ENCODE measurements around the gene EVA1B.
A peak's percentile ranks its signal among the peaks of the same experiment; 100 is the strongest.

EVA1B gene, protein sequence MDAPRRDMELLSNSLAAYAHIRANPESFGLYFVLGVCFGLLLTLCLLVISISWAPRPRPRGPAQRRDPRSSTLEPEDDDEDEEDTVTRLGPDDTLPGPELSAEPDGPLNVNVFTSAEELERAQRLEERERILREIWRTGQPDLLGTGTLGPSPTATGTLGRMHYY

DNA sequence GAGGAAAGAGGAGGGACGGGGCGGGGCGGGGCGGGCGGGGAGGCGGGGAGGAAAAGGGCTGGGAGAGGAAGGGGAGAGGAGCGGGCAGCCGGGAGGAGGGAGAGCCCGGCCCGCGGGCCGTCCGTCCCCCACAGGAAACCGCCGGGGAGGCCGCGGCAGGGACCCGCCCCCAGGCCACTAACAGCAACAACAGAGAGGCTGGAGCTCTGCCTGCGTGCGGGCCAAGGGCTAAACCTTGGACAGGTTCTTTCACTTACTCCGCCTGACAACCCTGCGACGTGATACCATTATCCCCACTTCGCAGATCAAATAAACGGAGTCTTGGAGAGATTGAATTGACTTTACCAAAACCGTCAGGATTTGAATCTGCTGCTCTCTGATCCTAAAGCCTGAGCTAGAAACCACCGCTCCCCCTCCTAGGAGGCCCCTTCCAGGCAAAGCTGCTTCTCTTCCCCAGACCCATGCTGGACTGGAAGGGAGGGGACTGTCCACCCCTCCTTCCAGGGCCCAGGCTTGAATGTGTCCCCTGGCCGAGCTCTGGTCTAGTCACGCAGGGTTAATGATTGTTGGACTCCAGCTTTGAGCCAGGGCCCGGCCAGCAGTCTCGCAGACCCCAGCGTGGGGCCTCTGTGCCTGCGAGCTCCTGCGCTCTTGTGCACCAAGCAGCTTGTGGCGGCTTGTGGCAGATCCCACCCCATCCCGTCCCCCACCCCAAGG lies at the start of gene EVA1B:
TSS of gene EVA1B (minus strand) at position 10 of the 717 bp plus-strand sequence. CDS start 608 bp downstream, outside the sequence.
- H3K36me3 Mint-ChIP-seq (ENCODE audit: low read depth), result no peaks in the 10 kb centered on the region
- H3K4me1 Mint-ChIP-seq (ENCODE audit: low read depth), result peaks cover 26% of the 10 kb centered on the region
- H3K9me3 Mint-ChIP-seq, result no peaks in the 10 kb centered on the region
- H3K4me3 Mint-ChIP-seq, result peak within 1 kb of the TSS; percentile 75
- peak; percentile 59 for DNase-seq
- H3K27me3 Mint-ChIP-seq, result peaks cover 16% of the 10 kb centered on the region
- peak within 1 kb of the TSS; percentile 40 for H3K27ac Mint-ChIP-seq

DNA sequence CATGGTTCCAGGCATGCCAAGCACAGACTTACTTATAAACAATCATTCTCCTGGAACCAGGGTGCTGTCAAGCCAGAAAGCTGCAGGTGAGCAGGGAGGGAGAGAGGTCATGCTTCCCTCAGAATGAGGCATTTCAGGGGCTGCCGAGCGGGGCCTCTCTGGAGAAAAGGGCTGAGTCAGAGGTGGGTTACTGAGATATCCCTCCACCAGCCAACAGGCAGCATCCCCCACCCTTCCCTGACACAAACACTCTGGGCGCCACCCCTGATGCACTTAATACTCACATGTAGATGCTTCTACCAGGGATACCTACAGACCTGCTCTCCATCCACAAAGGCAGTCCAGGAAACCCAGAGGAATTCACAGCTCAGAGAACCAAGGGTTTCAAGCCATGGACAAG lies 49.2 kb upstream of the EVA1B start:
- no peak for DNase-seq
- Mint-ChIP-seq H3K4me1 (ENCODE audit: low read depth) (peaks cover 67% of the 10 kb centered on the region), H3K27me3 (no peaks in the 10 kb centered on the region), H3K36me3 (ENCODE audit: low read depth) (peaks cover 38% of the 10 kb centered on the region), H3K4me3 (no peak overlapping the region), H3K9me3 (no peaks in the 10 kb centered on the region), H3K27ac (peak overlapping the region; percentile 97)

DNA sequence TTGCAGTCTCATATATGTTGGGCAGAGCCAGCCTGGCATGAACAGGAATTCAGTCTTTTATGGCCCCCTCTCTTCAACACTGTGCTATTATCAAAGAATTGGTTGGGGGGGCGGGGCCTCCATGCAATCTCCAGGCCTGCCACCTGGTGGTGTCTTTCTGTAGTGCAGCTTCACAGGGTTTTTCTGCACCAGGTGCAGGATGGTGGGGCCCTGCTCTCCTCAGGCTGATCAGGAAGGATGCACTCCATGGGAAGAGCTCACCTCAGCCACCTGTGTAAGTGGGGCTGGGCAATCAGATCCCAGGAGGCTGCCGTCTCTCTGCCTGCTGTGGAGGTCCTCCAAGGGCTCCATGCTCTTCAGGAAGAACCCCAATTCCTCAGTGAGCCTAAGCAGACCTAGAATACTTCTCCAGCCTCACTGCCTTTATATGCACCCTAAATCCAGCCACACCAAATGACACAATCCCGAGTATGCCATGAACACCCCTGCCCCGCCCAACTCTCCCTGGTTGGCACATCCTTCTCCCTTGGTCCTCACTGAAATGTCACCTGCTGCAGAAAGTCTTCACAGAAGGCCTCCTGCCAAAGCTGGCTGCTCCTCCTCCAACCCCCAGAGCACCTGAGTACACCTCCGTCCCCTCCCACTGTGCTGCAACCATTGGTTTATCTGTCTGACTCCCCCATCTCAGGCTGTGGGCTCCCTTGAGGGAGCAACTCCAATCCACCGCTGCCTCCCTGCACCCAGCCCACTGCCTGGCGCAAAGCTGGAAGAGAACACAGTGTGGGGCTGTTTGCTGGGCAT lies 45.8 kb upstream of the EVA1B start:
- H3K27me3 Mint-ChIP-seq, result no peaks in the 10 kb centered on the region
- H3K27ac Mint-ChIP-seq, result peak overlapping the region; percentile 79
- peaks cover 46% of the 10 kb centered on the region for H3K36me3 Mint-ChIP-seq (ENCODE audit: low read depth)
- peaks cover 72% of the 10 kb centered on the region for H3K4me1 Mint-ChIP-seq (ENCODE audit: low read depth)
- DNase-seq, result peak; percentile 88
- H3K4me3 Mint-ChIP-seq, result no peak overlapping the region
- H3K9me3 Mint-ChIP-seq, result no peaks in the 10 kb centered on the region

DNA sequence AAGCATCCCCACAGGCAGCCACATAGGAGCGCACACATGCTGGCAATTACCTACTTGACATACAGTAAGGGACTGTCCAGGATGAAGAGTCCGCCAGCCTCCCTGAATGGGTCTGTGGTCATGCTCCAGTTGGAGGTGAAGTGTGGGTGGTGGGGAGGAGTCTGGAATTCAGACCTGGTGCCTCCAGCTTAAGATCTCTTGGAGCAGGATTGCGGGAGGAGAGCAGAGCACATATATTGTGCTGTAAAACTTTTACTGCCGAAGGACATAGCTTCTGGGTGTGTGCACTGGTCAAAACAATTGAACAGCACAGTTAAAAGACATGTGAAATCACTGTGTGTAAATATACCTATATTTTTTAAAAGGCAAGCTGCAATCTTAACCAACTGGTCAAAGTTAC lies 44.4 kb upstream of the EVA1B start:
- peak overlapping the region; percentile 93 for H3K27ac Mint-ChIP-seq
- DNase-seq, result no peak
- H3K9me3 Mint-ChIP-seq, result no peaks in the 10 kb centered on the region
- no peaks in the 10 kb centered on the region for H3K27me3 Mint-ChIP-seq
- H3K4me1 Mint-ChIP-seq (ENCODE audit: low read depth), result peaks cover 57% of the 10 kb centered on the region
- no peak overlapping the region for H3K4me3 Mint-ChIP-seq
- peaks cover 47% of the 10 kb centered on the region for H3K36me3 Mint-ChIP-seq (ENCODE audit: low read depth)

DNA sequence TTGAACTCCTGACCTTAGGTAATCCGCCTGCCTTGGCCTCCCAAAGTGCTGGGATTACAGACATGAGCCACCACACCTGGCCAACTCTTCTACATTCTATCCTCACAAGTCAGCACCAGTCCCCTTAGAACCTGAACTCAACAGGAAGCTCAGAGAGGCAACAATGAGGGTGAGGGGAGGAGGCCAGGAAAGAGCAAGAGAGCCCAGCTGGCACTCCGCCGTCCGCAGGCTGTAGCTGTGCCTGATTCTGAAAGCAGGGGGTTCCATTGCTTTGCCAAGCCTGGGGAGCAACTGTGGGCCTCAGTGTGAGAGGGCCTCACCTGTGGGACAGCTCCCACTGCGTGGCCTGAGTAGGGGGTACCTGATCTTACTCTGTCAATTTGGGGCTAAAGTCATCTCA lies 43.6 kb upstream of the EVA1B start:
- H3K9me3 Mint-ChIP-seq, result no peaks in the 10 kb centered on the region
- peaks cover 52% of the 10 kb centered on the region for H3K4me1 Mint-ChIP-seq (ENCODE audit: low read depth)
- peaks cover 52% of the 10 kb centered on the region for H3K36me3 Mint-ChIP-seq (ENCODE audit: low read depth)
- H3K4me3 Mint-ChIP-seq, result no peak overlapping the region
- peak overlapping the region; percentile 93 for H3K27ac Mint-ChIP-seq
- H3K27me3 Mint-ChIP-seq, result no peaks in the 10 kb centered on the region
- no peak for DNase-seq

DNA sequence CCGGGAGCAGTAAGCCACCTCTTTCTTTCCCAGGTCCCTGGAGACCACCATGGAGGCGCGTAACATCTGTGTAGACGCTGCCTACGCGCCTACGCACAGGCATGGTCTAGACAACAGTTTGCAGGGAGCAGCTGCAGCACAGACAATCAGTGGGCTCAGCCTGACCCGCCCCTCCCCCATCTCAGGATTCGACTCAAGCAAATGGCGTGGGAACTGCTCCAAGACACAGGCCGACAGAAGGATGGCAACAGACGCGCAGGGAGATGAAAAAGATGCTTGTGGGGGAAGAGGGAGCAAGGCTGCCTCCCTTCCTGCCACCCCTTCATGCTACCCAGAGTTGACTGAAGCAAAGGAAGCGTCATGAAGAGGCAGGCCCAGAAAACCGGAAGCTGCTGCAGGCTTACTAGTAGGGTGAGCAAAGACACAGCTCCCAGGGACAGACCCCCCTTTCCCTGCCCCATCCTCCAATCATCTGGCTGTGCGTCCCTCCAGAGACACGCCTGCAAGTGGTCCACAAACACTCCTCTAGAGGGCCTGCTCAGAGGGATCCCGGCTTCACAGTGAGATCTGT lies 42.7 kb upstream of the EVA1B start:
- no peaks in the 10 kb centered on the region for H3K9me3 Mint-ChIP-seq
- peak; percentile 62 for DNase-seq
- H3K36me3 Mint-ChIP-seq (ENCODE audit: low read depth), result peaks cover 59% of the 10 kb centered on the region
- peaks cover 53% of the 10 kb centered on the region for H3K4me1 Mint-ChIP-seq (ENCODE audit: low read depth)
- H3K27me3 Mint-ChIP-seq, result no peaks in the 10 kb centered on the region
- peak overlapping the region; percentile 93 for H3K27ac Mint-ChIP-seq
- peak overlapping the region; percentile 23 for H3K4me3 Mint-ChIP-seq

DNA sequence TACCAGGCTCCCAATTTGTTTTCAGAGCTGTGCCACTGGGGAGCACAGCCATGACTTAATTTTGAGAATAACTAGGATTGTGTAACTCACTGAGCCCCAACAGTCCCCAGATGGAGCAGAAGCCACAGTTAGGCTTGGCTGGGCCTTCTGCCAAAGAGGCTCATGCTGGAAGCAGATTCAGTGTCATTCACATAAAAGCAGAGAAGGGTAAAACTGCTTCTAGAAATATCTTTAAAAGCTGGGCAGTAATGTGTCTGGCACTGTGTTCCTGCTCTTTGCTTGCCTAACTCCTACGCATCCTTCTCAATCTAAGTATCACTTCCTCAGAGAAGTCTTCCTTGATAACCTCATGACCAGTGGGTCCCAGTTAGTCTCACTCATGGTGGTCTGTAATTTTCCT lies 41.9 kb upstream of the EVA1B start:
- Mint-ChIP-seq H3K9me3 (no peaks in the 10 kb centered on the region), H3K27me3 (no peaks in the 10 kb centered on the region), H3K36me3 (ENCODE audit: low read depth) (peaks cover 64% of the 10 kb centered on the region), H3K27ac (peak overlapping the region; percentile 93), H3K4me3 (no peak overlapping the region), H3K4me1 (ENCODE audit: low read depth) (peaks cover 56% of the 10 kb centered on the region)
- DNase-seq, result no peak

DNA sequence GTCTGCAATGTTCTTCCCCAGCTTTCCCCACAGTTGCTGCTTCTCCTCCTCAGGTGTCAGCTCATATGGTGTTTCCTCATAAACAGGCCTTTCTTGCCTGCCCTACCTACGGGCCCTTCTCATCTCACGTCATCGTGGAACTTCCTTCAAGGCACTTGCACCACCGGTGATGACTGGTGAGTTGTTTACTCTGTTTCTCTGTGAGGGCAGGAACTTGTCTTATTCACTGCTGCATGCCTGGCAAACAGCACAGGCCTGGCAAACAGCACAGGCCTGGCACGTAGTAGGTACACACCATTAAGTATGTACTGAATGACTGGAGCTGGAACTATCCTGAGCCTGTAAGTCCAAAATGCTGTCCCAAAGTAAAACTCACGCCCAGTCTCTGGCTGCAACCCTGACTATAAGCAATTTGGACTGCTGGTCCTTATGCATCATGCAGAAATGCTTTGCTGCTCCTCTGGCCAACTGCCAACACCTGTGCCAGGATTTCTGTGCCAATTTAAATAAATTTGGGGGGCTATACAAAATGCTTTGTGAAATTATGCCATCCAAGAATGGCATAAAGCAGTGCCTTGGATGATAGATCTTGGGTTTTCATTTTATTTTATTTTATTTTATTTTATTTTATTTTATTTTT lies 36.6 kb upstream of the EVA1B start:
- Mint-ChIP-seq H3K27ac (peak overlapping the region; percentile 75), H3K27me3 (no peaks in the 10 kb centered on the region), H3K4me1 (ENCODE audit: low read depth) (peaks cover 15% of the 10 kb centered on the region), H3K9me3 (no peaks in the 10 kb centered on the region), H3K4me3 (no peak overlapping the region), H3K36me3 (ENCODE audit: low read depth) (peaks cover 77% of the 10 kb centered on the region)
- no peak for DNase-seq

DNA sequence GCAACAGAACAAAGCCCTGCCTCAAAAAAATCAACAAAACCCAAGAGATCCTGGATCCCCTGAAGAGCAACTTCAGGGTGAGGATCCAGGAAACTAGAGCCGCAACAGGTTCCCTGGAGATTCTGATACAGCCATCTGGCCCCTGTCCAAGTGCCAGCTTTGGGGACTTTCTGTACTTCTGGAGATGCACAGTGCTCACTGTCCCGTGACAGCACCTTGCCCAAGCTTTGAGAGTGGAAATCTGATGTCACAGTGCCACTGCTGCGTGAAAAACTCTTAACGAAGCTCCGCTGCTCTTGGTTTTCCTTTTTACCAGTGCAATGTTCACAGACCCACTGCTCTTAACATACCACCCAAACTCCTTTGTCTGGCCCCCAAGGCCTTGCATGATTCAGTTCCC lies 35.9 kb upstream of the EVA1B start:
- H3K9me3 Mint-ChIP-seq, result no peaks in the 10 kb centered on the region
- H3K27ac Mint-ChIP-seq, result peak overlapping the region; percentile 75
- H3K4me1 Mint-ChIP-seq (ENCODE audit: low read depth), result peaks cover 15% of the 10 kb centered on the region
- peaks cover 83% of the 10 kb centered on the region for H3K36me3 Mint-ChIP-seq (ENCODE audit: low read depth)
- no peak overlapping the region for H3K4me3 Mint-ChIP-seq
- DNase-seq, result no peak
- no peaks in the 10 kb centered on the region for H3K27me3 Mint-ChIP-seq

DNA sequence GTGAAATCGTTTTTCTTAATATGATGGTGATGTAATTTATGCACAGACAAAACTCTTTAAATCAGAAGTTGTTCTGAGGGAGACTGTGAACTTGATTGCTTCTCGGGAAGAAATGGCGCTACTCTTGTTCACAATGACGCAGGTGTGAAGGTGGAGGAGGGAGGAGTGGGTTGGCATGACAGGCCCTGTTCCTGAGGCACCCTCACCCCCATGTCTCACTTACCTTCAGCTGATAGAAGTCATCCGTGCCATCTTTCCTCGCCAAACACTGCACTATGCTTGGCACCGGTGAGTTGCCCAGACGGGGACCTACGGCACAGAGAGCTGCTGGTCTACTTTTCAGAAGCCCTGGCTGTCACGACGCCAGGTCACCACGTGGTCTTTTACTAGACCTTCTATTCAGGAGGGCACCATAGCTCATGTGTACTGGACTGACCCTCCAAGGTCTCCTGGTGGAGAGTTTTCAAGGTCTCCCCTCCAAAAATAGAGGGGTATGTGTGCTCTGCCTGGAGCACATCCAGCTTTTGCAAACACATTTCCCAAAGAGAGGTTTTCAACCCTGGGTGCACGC lies 35.2 kb upstream of the EVA1B start:
- Mint-ChIP-seq H3K27ac (no peak overlapping the region), H3K27me3 (no peaks in the 10 kb centered on the region), H3K4me3 (no peak overlapping the region), H3K9me3 (no peaks in the 10 kb centered on the region), H3K36me3 (ENCODE audit: low read depth) (peaks cover 91% of the 10 kb centered on the region), H3K4me1 (ENCODE audit: low read depth) (peaks cover 15% of the 10 kb centered on the region)
- DNase-seq, result no peak

DNA sequence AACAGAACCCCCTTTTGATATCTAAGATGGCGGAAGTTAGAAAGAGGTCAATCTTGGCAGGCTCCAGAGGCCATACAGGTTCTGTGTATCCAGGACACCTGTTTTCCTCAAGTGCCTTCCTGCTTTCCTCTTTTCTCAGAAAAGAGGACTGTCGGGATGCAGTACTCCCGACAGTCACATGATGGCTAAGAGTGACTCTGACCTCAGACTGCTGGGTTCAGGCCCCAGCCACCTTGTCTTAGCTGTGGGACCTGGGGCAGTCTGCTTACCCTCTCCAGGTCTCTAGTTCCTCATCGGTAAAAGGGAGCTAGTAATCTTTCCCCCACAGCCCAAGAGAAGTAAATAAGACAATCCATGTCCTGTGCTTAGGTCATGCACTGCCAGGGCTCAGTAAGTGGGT lies 32.4 kb upstream of the EVA1B start:
- Mint-ChIP-seq H3K27me3 (no peaks in the 10 kb centered on the region), H3K4me1 (ENCODE audit: low read depth) (peaks cover 30% of the 10 kb centered on the region), H3K9me3 (no peaks in the 10 kb centered on the region), H3K36me3 (ENCODE audit: low read depth) (peaks cover 86% of the 10 kb centered on the region), H3K27ac (no peak overlapping the region), H3K4me3 (no peak overlapping the region)
- DNase-seq, result no peak

DNA sequence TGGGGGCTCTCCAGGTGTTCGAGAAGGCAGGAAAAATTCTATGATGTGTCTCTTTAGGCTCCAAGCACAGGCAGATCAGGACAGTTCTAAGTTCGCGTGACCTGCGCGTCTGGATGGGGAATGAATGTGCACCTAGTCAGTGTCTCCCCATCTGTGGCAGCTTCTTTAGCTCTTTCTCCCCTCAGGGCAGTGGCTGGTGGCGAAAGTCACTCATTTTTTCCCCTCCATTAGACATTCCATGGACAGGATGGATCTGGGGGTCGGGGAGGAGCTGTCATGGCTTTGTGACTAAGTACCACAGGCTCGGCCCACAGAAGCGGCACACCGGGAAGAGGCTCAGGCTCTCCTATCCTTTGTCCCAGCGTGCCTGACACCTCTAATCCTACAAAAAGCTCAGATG lies 31.0 kb upstream of the EVA1B start:
- Mint-ChIP-seq H3K9me3 (no peaks in the 10 kb centered on the region), H3K27me3 (no peaks in the 10 kb centered on the region), H3K4me3 (no peak overlapping the region), H3K36me3 (ENCODE audit: low read depth) (peaks cover 83% of the 10 kb centered on the region), H3K27ac (no peak overlapping the region), H3K4me1 (ENCODE audit: low read depth) (peaks cover 28% of the 10 kb centered on the region)
- DNase-seq, result no peak

DNA sequence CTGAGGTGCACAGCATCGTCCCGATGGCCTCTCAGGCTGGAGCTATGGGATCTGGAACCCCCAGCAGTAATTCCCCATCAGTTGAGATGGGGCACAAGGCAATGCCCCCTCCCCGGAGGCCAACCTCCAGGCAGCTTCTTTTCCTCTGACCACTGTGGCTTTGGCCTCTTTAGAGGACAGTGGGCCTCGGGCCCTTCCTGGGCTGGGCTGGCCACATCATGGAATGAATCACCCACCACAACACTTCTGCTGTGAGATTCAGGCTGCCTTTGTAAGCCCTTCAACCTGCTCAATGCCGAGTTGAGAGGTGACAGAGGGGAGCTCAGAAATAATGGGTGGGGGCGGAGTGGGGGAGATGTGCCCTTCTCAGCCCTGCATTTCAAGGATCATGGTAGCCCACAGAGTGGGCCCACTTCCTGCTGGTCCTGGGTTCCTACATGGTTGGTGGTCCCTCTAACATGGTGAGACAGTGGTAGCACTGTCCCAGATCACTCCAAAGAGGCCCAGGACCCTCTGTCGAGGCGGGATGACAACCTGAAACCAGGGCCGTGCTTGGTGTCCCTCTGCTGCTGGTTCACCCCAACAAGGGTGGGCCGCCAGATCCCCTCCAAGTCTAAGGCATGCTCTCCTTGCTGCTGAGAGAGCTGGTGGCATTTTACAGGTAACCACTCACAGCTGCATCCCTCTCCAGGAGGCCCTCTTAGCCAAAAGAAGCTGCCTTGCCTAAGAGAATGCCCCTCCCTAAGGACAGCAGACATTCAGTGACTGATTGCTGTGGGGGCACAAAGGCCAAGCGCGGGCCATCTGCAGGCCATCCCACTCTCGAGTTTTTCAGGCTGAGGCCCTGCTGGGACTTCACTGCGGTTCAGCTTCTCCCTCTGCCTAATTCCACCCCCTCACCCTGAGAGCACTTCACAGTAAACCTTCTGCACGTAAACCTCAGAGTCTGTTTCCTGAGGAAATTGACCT lies 29.7 kb upstream of the EVA1B start:
- no peak for DNase-seq
- H3K4me3 Mint-ChIP-seq, result no peak overlapping the region
- H3K9me3 Mint-ChIP-seq, result no peaks in the 10 kb centered on the region
- H3K27ac Mint-ChIP-seq, result peak overlapping the region; percentile 72
- H3K36me3 Mint-ChIP-seq (ENCODE audit: low read depth), result peaks cover 83% of the 10 kb centered on the region
- peaks cover 28% of the 10 kb centered on the region for H3K4me1 Mint-ChIP-seq (ENCODE audit: low read depth)
- H3K27me3 Mint-ChIP-seq, result no peaks in the 10 kb centered on the region
